ENCODE results near the gene PLAGL1. TPM values are rescaled to one million over a fixed set of nuclear protein-coding genes. Genes with fewer than 3 reads are reported as not detected.
"Not testable (repeated sequence)": the region's sequence is repeated elsewhere in the genome, so short reads cannot be mapped to it uniquely, and the experiment has no call there.

Gene PLAGL1
- 43.0 TPM for polyA plus RNA-seq (2013, experiment 1 of 2; ENCODE audit: insufficient read length)
- 41.1 TPM for polyA plus RNA-seq (2013, experiment 2 of 2; ENCODE audit: insufficient read length)

DNA sequence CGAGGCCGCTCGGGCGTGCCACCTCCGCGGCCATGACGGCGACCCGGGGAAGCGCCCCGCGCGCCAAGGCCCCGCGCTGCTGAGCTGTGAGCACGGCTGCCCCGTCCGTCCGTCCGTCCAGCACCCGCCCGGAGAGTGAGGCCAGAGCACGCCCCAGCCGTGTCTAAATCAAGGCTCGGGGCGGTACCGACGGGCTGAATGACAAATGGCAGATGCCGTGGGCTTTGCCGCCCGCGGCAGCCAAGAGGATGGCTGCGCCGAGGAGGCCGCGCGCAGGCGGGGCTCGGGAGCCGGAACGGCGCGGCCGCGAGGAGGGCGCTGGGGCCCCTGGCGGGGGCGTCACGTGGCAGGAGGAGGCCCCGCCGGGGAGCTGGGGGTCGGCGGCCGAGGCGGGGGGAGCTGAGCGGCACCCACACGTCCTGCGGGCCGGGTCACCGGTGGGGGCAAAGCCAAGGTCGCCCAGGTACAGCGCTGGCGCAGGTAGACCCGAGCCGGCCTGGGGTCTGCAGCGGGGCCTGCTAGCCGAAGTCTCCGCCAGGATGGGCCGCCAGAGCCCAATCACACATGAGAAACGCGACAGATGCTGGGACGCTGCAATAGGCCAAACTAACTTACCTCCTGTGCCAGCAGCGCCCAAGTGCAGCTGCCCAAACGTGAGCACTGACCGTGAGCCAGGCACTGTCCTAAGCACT lies at the start of gene PLAGL1:
Gene PLAGL1, minus strand, starts transcription at position 140 of the 692 bp plus-strand sequence. CDS start 60,123 bp downstream, outside the sequence.
- DNase-seq: peak; percentile 80

DNA sequence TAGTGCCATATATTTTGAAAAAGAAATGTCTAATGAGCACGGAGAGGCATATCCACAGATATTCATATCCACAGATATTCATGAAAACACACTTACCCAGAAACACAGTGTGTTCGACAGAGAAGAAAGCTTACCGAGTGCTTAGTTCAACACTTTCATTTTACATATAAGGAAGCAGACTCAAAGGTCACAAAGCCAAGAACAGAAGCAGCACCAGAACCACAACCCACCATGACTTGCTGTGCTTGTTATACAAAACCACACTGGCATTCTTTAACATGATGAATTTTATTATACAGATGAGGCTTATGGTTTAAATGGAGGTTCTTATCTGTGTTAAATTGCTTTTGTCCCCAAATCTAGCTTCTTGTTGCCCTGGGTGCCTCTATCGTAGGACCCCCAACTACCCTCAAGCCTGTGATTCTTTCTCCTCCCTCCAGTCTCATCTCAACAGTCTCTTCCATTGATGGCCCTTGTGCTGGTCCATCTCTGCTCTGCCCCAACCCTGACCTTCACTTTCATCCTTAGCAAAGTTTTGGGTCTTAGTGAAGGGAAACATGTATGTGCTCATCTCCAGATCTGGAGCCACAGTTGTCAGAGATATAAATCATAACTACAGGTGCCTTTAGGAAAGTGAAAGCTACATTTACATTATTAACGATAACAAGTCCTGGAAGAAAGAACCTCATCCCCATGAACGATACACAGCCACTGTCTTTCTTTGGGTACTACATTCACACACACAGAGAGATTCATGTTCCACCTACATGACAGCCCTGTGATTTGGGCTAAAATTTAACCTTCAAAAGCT lies 47.3 kb upstream of the PLAGL1 start:
- no peak for DNase-seq

DNA sequence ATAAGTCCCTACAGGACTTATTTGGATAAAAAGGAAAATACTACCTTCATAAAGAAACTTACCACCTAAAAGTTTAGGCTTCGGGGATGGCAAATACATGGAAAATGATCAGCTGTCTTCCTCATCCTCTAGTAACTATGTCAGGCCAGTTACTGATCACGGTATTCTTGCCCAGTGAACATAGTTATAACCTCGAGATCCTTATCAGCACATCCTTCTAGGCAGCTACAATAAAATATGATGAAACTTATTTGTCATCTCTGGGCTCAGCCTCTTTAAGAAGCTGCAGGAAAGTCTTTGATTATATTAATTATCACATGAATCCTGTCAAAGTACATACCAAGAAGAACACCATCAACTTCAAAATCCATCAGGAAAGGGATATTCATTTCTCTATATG lies 45.5 kb upstream of the PLAGL1 start:
- no peak for DNase-seq

DNA sequence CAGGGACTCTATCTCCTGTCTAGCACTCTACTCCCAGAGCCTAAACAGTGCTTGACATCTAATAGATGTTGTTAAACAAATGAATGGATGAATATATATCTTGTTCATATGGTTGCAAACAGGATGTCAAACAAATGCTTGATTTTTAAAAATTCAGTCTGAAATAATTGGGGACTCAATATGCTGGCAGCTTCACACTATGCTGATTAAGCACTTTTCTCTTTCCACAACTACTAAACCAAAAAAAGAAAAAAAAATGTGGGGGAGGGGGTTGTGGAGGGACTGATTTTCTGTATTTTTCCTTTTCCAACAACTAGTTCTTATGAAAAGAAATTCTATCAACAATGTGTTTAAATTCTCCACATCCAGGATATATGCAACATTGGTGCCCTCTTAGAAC lies 44.4 kb upstream of the PLAGL1 start:
- DNase-seq: no peak

- no peak for DNase-seq
Measured at GRCh38 chr6:144049386-144049785, 41.3 kb upstream of the PLAGL1 start.

DNA sequence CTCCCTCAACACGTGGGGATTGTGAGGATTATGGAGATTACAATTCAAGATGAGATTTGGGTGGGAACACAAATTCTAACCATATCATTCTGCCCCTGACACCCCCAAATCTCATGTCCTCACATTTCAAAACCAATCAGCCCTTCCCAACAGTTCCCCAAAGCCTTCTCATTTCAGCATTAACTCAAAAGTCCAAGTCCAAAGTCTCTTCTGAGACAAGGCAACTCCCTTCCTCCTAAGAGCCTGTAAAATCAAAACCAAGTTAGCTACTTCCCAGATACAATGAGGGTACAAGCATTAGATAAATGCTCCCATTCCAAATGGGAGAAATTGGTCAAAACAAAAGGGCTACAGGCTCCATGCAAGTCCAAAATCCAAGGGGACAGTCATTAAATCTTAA lies 39.6 kb upstream of the PLAGL1 start:
- no peak for DNase-seq

DNA sequence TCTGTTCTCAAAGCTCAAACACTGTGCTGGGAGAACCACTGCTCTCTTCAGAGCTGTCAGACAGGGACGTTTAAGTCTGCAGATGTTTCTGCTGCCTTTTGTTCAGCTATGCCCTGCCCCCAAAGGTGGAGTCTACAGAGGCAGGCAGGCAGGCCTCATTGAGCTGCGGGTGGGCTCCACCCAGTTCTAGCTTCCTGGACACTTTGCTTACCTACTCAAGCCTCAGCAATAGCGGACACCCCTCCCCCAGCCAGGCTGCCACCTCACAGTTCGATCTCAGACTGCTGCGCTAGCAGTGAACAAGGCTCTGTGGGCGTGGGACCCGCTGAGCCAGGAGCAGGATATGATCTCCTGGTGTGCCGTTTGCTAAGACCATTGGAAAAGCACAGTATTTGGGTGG lies 38.6 kb upstream of the PLAGL1 start:
- not testable (repeated sequence) for DNase-seq

DNA sequence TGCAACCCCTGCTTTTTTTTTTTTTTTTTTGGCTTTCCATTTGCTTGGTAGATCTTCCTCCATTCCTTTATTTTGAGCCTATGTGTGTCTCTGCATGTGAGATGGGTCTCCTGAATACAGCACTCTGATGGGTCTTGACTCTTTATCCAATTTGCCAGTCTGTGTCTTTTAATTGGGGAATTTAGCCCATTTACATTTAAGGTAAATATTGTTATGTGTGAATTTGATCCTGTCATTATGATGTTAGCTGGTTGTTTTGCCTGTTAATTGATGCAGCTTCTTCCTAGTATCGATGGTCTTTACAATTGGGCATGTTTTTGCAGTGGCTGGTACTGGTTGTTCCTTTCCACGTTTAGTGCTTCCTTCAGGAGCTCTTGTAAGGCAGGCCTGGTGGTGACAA lies 36.9 kb upstream of the PLAGL1 start:
- DNase-seq: not testable (repeated sequence)

GRCh38 chr6:144036835-144037195 lies 28.8 kb upstream of the PLAGL1 start:
- no peak for DNase-seq

GRCh38 chr6:144036064-144036834 lies 28.2 kb upstream of the PLAGL1 start:
- DNase-seq: peak; percentile 14

GRCh38 chr6:144035416-144035815 lies 27.4 kb upstream of the PLAGL1 start:
- DNase-seq: no peak

GRCh38 chr6:144033816-144034735 lies 26.0 kb upstream of the PLAGL1 start:
- peak; percentile 33 for DNase-seq

DNA sequence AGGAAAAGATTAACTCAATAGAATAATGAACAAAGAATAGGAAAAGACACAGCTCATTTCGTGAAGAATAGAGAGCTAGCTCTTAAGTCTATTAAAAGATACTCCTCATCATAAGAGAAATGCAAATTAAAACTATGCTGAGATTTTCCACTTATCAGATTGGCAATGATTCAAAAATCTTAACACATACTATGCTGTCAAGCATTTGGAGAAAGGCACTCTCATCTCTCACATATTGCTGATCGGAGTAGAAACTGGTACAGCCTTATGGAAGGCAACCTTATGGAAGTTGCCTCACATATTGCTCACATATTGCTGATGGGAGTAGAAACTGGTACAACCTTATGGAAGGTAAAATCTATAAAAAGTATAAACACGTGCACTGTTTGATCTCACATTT lies 21.4 kb upstream of the PLAGL1 start:
- DNase-seq: no peak

DNA sequence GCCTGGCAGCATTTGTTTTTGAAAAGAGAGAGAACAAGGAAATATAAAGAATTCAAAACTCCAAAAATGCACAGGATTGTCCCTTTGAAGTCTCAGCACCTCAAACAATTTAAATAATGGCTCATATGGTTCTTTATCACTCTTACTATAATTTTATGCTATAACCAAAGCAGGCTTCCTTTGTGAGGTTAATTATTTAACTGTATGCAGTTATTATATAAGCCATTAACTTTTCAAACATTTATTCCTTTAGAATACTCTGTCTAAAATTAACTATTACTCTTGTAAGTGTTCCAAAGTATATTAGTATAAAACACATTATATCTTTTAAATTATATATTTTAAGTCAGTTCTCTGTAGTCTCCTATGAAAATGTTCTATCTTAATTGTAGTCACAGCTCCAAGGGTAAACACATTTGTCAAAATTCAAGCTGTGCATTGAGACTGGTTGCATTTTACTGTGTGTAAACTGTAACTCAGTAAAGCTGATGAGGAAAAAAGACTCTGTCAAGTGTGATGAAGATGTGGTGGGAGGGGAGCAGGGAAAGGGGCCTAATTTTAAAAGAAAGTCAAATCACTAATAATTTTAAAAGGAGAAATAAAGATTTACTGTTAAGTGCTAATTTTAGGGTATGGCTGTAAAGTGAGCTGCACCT lies 20.0 kb upstream of the PLAGL1 start:
- no peak for DNase-seq

DNA sequence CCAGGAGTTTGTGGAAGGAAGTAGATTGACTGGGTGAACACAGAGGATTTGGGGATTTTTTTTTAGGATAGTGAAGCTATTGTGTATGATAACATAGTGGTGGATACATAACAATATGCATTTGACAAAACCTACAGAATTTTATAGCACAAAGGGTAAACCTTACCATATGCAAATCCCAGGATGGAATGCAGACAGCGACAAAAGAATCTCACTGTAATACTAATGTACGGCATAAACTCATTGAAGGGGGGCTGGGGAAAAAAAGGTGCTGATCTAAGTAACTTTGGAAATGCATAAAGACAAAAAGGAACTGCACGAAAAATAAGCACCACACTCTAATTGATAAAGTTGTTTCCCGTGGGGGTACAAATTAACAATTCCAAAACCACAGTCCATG lies 15.2 kb upstream of the PLAGL1 start:
- DNase-seq: no peak

DNA sequence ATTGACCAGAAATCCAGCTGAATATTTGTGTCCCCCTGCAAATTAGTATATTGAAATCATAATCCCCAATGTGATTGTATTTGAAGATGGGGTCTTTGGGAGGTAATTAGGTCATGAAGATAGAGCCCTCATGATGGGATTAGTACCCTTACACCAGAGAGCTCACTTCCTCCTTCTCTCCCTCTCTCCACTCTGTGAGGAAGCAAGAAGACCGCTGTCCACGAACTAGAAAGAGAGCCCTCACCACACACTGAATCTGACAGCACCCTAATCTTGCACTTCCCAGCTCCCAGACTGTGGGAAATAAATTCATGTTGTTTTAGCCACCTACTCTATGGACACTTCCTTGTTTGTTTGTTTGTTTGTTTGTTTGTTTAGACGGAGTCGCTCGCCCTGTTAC lies 11.9 kb upstream of the PLAGL1 start:
- DNase-seq: no peak

DNA sequence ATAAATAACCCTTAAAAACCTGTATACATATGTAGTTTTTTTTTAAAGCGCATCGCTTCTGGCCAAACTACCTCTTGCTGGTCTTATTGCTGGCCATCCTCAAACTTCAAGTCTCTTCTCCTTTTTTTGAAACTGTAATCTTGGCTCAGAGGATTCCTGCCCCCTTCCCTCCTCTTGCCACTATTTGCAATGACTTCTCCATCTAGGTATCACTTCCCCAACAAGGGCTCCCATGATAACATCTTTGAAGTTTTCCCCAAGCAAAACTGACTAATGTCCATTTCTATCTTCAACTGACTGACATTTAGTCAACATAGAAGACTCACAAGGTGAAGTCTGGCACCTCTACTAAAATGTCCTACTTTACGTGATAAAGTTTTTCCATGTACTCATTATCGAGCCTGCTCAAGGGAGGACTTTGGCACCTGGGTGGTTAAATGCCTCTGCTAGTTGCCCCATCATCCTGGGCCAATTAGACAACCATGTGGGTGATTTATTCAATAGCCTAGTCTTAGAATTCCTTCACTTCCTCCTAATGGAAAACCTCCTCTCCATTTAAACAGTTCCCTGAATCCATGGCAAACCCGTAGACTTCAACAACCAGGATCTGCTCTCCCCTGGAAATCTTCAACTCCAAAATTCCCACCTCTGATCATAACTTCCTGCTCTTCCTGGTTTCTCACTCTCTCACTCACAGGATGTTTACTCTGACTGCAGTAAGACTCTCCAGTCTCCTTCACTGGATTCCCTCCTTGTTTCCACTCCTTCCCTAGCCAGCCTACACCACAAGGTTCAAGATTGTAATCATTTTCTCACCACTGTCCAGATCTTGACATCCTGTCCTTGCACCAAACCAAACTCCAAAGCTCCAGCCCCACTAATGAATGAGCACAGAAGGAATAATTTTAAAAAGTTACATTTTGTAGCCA lies 9.4 kb upstream of the PLAGL1 start:
- DNase-seq: no peak

DNA sequence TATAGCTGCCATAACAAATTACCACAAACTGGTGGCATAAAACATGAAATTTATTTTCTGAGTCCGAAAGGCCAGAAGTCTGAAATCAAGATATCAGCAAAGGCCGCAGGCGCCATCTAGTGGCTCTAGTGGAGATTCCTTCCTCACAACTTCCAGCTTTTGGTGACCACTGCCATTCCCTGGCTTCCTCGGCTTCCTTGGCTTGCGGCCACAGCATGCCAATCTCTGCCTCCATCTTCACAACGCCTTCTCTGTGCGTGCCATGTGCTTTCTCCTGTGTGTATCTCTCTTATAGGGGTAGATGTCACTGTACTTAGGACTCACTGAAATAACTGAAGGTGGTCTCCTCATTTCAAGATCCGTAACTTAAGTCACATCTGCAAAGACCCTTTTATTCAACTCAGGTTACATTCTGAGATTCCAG lies 5.4 kb upstream of the PLAGL1 start:
- DNase-seq: peak; percentile 82

GRCh38 chr6:144012534-144012933 lies 4.5 kb upstream of the PLAGL1 start:
- no peak for DNase-seq

GRCh38 chr6:144009628-144010027 lies 1.6 kb upstream of the PLAGL1 start:
- DNase-seq: not testable (repeated sequence)

Data from fibroblast of skin of back (primary cell).